T-helper 22 cell (primary cell): ENCODE results near the gene HCK.

Experiments
- DNase-seq: peaks from one replicate; pipeline ENCODE4 v3.0.0-alpha.2; 2020; ENCODE audit warnings: low read depth

HCK gene

GRCh38 chr20:32062776-32063170, 10.7 kb downstream of the HCK start:
- no peak for DNase-seq

- DNase-seq = no peak
Observed at GRCh38 chr20:32063695-32064094, 11.7 kb downstream of the HCK start.

GRCh38 chr20:32064667-32065066, 12.6 kb downstream of the HCK start:
- no peak for DNase-seq

- no peak for DNase-seq
Observed at GRCh38 chr20:32067234-32067821, 15.3 kb downstream of the HCK start.

- no peak for DNase-seq
Observed at GRCh38 chr20:32068174-32068573, 16.1 kb downstream of the HCK start.

- DNase-seq = no peak
Observed at GRCh38 chr20:32069711-32070110, 17.7 kb downstream of the HCK start.

- no peak for DNase-seq
Observed at GRCh38 chr20:32070282-32070681, 18.2 kb downstream of the HCK start.

- no peak for DNase-seq
Observed at GRCh38 chr20:32070690-32071213, 18.7 kb downstream of the HCK start.

GRCh38 chr20:32071395-32072167, 19.5 kb downstream of the HCK start:
- DNase-seq = no peak

GRCh38 chr20:32072168-32072750, 20.2 kb downstream of the HCK start:
- DNase-seq = no peak

GRCh38 chr20:32075534-32075933, 23.5 kb downstream of the HCK start:
- DNase-seq = no peak

GRCh38 chr20:32077190-32077589, 25.1 kb downstream of the HCK start:
- DNase-seq = no peak

GRCh38 chr20:32078322-32078721, 26.3 kb downstream of the HCK start:
- no peak for DNase-seq

- DNase-seq = no peak
Observed at GRCh38 chr20:32078791-32079190, 26.7 kb downstream of the HCK start.

- DNase-seq = no peak
Observed at GRCh38 chr20:32079655-32080109, 27.6 kb downstream of the HCK start.

- no peak for DNase-seq
Observed at GRCh38 chr20:32080783-32081182, 28.7 kb downstream of the HCK start.

- DNase-seq = no peak
Observed at GRCh38 chr20:32083469-32083868, 31.4 kb downstream of the HCK start.

- DNase-seq = no peak
Observed at GRCh38 chr20:32087070-32087469, 35.0 kb downstream of the HCK start.

GRCh38 chr20:32088759-32089158, 36.7 kb downstream of the HCK start:
- no peak for DNase-seq

GRCh38 chr20:32089637-32090362, 37.8 kb downstream of the HCK start:
- DNase-seq = no peak

- peak; percentile 29 for DNase-seq
Observed at GRCh38 chr20:32091888-32092346, 39.9 kb downstream of the HCK start.

- DNase-seq = no peak
Observed at GRCh38 chr20:32098786-32099185, 46.7 kb downstream of the HCK start.
